DND-41 (cell line): ENCODE data around the gene EPHB2.

Experiments
- EZH2 ChIP-seq: IDR thresholded peaks from 3 replicates; pipeline ENCODE4 v1.6.1; 2012; ENCODE audit warnings: borderline replicate concordance, low read depth, mild to moderate bottlenecking, moderate library complexity, low read length, inconsistent platforms; ENCODE audit not compliant: severe bottlenecking
- TF ChIP-seq, protein P1 (sequence below): IDR thresholded peaks from 2 replicates; pipeline ENCODE4 v1.5.1; 2012; ENCODE audit warnings: borderline replicate concordance, low read length, moderate library complexity, mild to moderate bottlenecking; ENCODE audit not compliant: poor library complexity, severe bottlenecking; ENCODE audit errors: extremely low read depth

DNA sequence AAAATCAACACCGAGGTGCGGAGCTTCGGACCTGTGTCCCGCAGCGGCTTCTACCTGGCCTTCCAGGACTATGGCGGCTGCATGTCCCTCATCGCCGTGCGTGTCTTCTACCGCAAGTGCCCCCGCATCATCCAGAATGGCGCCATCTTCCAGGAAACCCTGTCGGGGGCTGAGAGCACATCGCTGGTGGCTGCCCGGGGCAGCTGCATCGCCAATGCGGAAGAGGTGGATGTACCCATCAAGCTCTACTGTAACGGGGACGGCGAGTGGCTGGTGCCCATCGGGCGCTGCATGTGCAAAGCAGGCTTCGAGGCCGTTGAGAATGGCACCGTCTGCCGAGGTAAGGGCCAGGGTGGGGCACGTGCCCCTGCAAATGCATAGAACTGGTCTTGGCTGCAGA lies 74.1 kb downstream of the EPHB2 start:
- TF ChIP-seq, protein P1, sequence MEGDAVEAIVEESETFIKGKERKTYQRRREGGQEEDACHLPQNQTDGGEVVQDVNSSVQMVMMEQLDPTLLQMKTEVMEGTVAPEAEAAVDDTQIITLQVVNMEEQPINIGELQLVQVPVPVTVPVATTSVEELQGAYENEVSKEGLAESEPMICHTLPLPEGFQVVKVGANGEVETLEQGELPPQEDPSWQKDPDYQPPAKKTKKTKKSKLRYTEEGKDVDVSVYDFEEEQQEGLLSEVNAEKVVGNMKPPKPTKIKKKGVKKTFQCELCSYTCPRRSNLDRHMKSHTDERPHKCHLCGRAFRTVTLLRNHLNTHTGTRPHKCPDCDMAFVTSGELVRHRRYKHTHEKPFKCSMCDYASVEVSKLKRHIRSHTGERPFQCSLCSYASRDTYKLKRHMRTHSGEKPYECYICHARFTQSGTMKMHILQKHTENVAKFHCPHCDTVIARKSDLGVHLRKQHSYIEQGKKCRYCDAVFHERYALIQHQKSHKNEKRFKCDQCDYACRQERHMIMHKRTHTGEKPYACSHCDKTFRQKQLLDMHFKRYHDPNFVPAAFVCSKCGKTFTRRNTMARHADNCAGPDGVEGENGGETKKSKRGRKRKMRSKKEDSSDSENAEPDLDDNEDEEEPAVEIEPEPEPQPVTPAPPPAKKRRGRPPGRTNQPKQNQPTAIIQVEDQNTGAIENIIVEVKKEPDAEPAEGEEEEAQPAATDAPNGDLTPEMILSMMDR: no peak
- no peak for TF ChIP-seq EZH2
